GM12875 (cell line): Measurements from ENCODE around the gene CDHR3.

ENCODE experiments used
- H3K4me3 ChIP-seq: one replicate; pipeline ENCODE4 v1.5.1; 2011; ENCODE audit warnings: low read depth, low read length, control low read depth
- CTCF ChIP-seq: IDR thresholded peaks from 2 replicates; pipeline ENCODE4 v1.5.1; 2011; ENCODE audit warnings: low read depth, mild to moderate bottlenecking, control low read depth, inconsistent platforms, low read length, moderate library complexity, borderline replicate concordance; ENCODE audit not compliant: insufficient read depth

The CDHR3 gene

GRCh38 chr7:105931179-105931578, 31.9 kb upstream of the CDHR3 start:
- TF ChIP-seq CTCF, result no peak
- no peak overlapping the region for H3K4me3 ChIP-seq

GRCh38 chr7:105932835-105933477, 30.1 kb upstream of the CDHR3 start:
- no peak overlapping the region for H3K4me3 ChIP-seq
- no peak for TF ChIP-seq CTCF

GRCh38 chr7:105934572-105935185, 28.4 kb upstream of the CDHR3 start:
- no peak overlapping the region for H3K4me3 ChIP-seq
- no peak for TF ChIP-seq CTCF

GRCh38 chr7:105935250-105935649, 27.8 kb upstream of the CDHR3 start:
- no peak for TF ChIP-seq CTCF
- no peak overlapping the region for H3K4me3 ChIP-seq

- no peak overlapping the region for H3K4me3 ChIP-seq
- no peak for TF ChIP-seq CTCF
Observed at GRCh38 chr7:105937411-105937810, 25.7 kb upstream of the CDHR3 start.

GRCh38 chr7:105940109-105940508, 23.0 kb upstream of the CDHR3 start:
- H3K4me3 ChIP-seq, result no peak overlapping the region
- no peak for TF ChIP-seq CTCF

GRCh38 chr7:105941596-105941995, 21.5 kb upstream of the CDHR3 start:
- no peak overlapping the region for H3K4me3 ChIP-seq
- no peak for TF ChIP-seq CTCF
